ENCODE results near the gene TIMELESS.
"Not testable (repeated sequence)": the region's sequence is repeated elsewhere in the genome, so short reads cannot be mapped to it uniquely, and the experiment has no call there.

TIMELESS gene

GRCh38 chr12:56401612-56402011 is 47.6 kb downstream of the TIMELESS start:
- not testable (repeated sequence) for DNase-seq (ENCODE audit: low spot score)

GRCh38 chr12:56401125-56401524 is 48.1 kb downstream of the TIMELESS start:
- not testable (repeated sequence) for DNase-seq (ENCODE audit: low spot score)

GRCh38 chr12:56399466-56399865 is 49.8 kb downstream of the TIMELESS start:
- DNase-seq (ENCODE audit: low spot score), result not testable (repeated sequence)

- DNase-seq (ENCODE audit: low spot score), result no peak
Measured at GRCh38 chr12:56398324-56398723, 50.9 kb downstream of the TIMELESS start.

- DNase-seq (ENCODE audit: low spot score), result no peak
Measured at GRCh38 chr12:56392331-56392730, 56.9 kb downstream of the TIMELESS start.

- DNase-seq (ENCODE audit: low spot score), result no peak
Measured at GRCh38 chr12:56391721-56392120, 57.5 kb downstream of the TIMELESS start.

GRCh38 chr12:56389412-56389811 is 59.8 kb downstream of the TIMELESS start:
- no peak for DNase-seq (ENCODE audit: low spot score)

- no peak for DNase-seq (ENCODE audit: low spot score)
Measured at GRCh38 chr12:56387152-56387736, 62.0 kb downstream of the TIMELESS start.

- DNase-seq (ENCODE audit: low spot score), result no peak
Measured at GRCh38 chr12:56385873-56386272, 63.4 kb downstream of the TIMELESS start.

GRCh38 chr12:56382611-56383010 is 66.6 kb downstream of the TIMELESS start:
- no peak for DNase-seq (ENCODE audit: low spot score)

GRCh38 chr12:56377989-56378316 is 71.3 kb downstream of the TIMELESS start:
- no peak for DNase-seq (ENCODE audit: low spot score)

GRCh38 chr12:56377310-56377988 is 71.8 kb downstream of the TIMELESS start:
- no peak for DNase-seq (ENCODE audit: low spot score)

- no peak for DNase-seq (ENCODE audit: low spot score)
Measured at GRCh38 chr12:56375598-56376434, 73.4 kb downstream of the TIMELESS start.

GRCh38 chr12:56374726-56375597 is 74.3 kb downstream of the TIMELESS start:
- DNase-seq (ENCODE audit: low spot score), result no peak

GRCh38 chr12:56373515-56373914 is 75.7 kb downstream of the TIMELESS start:
- DNase-seq (ENCODE audit: low spot score), result no peak

- no peak for DNase-seq (ENCODE audit: low spot score)
Measured at GRCh38 chr12:56366948-56367347, 82.3 kb downstream of the TIMELESS start.

Data from CD4-positive, alpha-beta T cell treated with Interleukin-2 at 100 ng/mL for 4 hours (primary cell).